GM18508 (cell line): ENCODE measurements around the gene PLEKHA3.

Experiments used
- ATAC-seq: cut with Tn5 transposase; IDR thresholded peaks from one replicate; pipeline ENCODE4 v1.9.1; 2021; ENCODE audit warnings: moderate number of reproducible peaks; ENCODE audit not compliant: insufficient read depth, unreplicated experiment

The PLEKHA3 gene

GRCh38 chr2:178478439-178479274, 1.6 kb upstream of the PLEKHA3 start, which contains the start of gene FKBP7:
Gene FKBP7 (minus strand): TSS chr2:178478600. CDS start chr2:178478499, 101 bp downstream.
- peak; percentile 26 for ATAC-seq

- ATAC-seq = no peak
These were observed 1.0 kb upstream of the PLEKHA3 start for GRCh38 chr2:178479275-178479616.

GRCh38 chr2:178479758-178480226, 465 bp upstream of the PLEKHA3 start:
- ATAC-seq = no peak

- peak; percentile 47 for ATAC-seq
These were observed 2.2 kb downstream of the PLEKHA3 start for GRCh38 chr2:178482437-178482836.

GRCh38 chr2:178484245-178485041, 4.2 kb downstream of the PLEKHA3 start:
- no peak for ATAC-seq

GRCh38 chr2:178485356-178485755, 5.1 kb downstream of the PLEKHA3 start:
- ATAC-seq = no peak

- no peak for ATAC-seq
These were observed 11.4 kb downstream of the PLEKHA3 start for GRCh38 chr2:178491612-178492011.

GRCh38 chr2:178496049-178496448, 15.8 kb downstream of the PLEKHA3 start:
- no peak for ATAC-seq

GRCh38 chr2:178498137-178498536, 17.9 kb downstream of the PLEKHA3 start:
- no peak for ATAC-seq

GRCh38 chr2:178499640-178500039, 19.4 kb downstream of the PLEKHA3 start:
- no peak for ATAC-seq

- ATAC-seq = no peak
These were observed 22.5 kb downstream of the PLEKHA3 start for GRCh38 chr2:178502751-178503150.

- ATAC-seq = no peak
These were observed 25.8 kb downstream of the PLEKHA3 start for GRCh38 chr2:178506101-178506500.

GRCh38 chr2:178506524-178506923, 26.3 kb downstream of the PLEKHA3 start:
- no peak for ATAC-seq

- peak; percentile 18 for ATAC-seq
These were observed 26.7 kb downstream of the PLEKHA3 start for GRCh38 chr2:178506949-178507348.

- no peak for ATAC-seq
These were observed 28.4 kb downstream of the PLEKHA3 start for GRCh38 chr2:178508646-178509045.

GRCh38 chr2:178510384-178510783, 30.1 kb downstream of the PLEKHA3 start:
- no peak for ATAC-seq

- ATAC-seq = no peak
These were observed 32.2 kb downstream of the PLEKHA3 start for GRCh38 chr2:178512484-178512883.

- no peak for ATAC-seq
These were observed 33.6 kb downstream of the PLEKHA3 start for GRCh38 chr2:178513876-178514275.

- peak; percentile 49 for ATAC-seq
These were observed 34.4 kb downstream of the PLEKHA3 start for GRCh38 chr2:178514664-178515063.

GRCh38 chr2:178517496-178517895, 37.2 kb downstream of the PLEKHA3 start:
- ATAC-seq = no peak
